CD1c-positive myeloid dendritic cell (primary cell): ENCODE measurements around the gene ECM1.

Source experiments
- DNase-seq: peaks from one replicate; pipeline ENCODE4 v3.0.0-alpha.2; 2016; ENCODE audit errors: extremely low spot score

The ECM1 gene

DNA sequence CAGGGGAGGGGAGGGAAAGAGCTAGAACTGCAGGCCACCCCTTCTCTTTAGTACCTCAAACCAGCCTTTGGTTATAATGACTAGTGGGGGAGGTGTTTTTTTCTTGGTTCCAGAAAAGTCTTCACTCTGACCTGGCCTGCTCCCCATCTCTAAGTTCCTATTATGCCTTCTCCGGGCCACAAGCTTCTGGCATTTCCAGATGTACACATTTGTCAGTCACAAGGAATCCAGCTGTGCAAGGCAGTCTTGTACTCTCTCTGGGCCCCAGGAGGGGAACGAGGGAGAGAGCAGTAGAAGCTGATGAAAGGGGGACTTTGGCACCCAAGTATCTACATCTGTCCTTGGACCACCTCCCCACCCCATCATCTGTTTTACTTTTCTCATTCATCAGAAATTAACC is 4.9 kb downstream of the ECM1 start:
- no peak for DNase-seq

GRCh38 chr1:150513351-150513791 is 5.5 kb downstream of the ECM1 start:
- no peak for DNase-seq

GRCh38 chr1:150514260-150514659 is 6.4 kb downstream of the ECM1 start:
- DNase-seq = no peak

GRCh38 chr1:150514913-150515327 is 7.0 kb downstream of the ECM1 start:
- no peak for DNase-seq

GRCh38 chr1:150515328-150516049 is 7.6 kb downstream of the ECM1 start, which contains the start of gene FALEC:
TSS of gene FALEC (plus strand) at chr1:150515752.
- DNase-seq = peak; percentile 98

- DNase-seq = no peak
These were observed 8.2 kb downstream of the ECM1 start for GRCh38 chr1:150516050-150516591.

- DNase-seq = no peak
These were observed 8.7 kb downstream of the ECM1 start for GRCh38 chr1:150516616-150517015.

DNA sequence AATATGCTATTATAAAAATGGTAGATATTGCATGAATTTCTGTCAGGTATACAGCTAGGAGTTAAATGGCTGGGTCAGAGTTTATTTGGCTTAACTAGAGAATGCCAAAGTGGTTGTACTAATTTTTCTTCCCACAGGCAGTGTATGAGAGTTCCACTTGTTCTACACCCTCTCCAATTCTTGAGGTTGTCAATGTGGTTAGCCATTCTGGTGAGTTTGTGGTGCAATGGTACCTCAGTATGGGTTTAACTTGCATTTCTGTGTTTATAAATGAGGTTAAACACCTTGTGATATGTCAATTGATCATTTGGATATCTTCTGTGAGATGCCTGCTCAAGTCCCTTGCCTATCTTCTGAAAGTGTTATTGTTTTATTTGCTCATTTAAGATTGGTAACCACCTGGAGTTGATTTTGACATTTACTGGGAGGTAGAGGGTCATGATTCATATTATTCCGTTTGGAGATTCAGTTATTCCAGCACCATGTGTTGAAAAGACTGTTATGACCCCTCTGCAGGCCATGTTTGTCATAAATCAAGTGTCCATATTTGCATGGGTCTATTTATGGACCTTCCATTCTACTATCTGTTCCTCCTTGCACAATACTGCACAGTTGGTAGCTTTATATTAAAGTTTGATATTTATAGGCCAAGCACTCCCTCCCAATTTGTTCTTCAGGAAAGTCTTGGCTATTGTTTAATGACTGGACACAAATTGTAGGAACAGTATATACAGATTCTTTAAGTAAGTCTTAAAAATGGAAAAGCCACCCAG is 13.5 kb downstream of the ECM1 start:
- no peak for DNase-seq

- DNase-seq = no peak
These were observed 17.4 kb downstream of the ECM1 start for GRCh38 chr1:150525348-150525747.

DNA sequence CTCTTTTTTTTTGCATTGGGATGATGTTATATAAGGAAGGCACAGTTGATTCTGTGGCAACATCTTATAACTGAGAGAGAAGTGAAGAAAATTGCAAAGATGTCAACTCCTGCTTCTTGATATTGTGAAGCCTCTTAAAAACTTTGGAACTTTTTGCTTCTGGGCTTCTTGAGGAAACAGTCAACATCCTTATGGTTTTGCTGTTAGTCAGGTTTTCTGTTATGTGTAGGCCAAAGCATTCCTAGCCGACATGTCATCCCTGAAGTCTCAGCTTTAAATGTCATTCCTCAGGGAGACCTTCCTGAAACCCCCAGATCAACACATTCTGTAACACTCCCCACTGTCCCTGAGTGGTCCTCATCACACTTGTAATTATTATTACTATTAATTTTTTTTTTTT is 20.3 kb downstream of the ECM1 start:
- DNase-seq = no peak

DNA sequence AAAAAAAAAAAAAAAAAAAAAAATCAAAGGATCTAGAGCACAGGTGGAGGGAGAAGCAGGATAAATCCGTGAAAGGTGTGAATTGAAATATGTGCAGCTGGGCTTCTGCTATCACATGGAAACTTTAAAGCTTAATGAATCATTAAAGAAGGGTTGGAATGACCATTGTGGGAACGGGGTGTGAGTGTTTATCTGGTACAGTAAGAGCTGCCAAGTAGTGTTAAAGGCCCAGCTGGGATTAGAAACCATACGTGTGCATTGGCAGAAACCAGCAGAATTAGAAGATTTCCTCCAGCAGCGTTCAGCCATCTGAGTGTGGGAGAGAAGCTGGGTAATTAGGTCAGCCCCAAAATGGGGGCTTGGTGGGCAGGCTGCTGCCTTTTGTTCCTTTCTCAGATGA is 21.1 kb downstream of the ECM1 start:
- no peak for DNase-seq

GRCh38 chr1:150530491-150531159 is 22.7 kb downstream of the ECM1 start:
- DNase-seq = no peak

- no peak for DNase-seq
These were observed 25.0 kb downstream of the ECM1 start for GRCh38 chr1:150532860-150533259.

GRCh38 chr1:150534002-150534401 is 26.1 kb downstream of the ECM1 start:
- no peak for DNase-seq

GRCh38 chr1:150535511-150536287 is 27.8 kb downstream of the ECM1 start:
- DNase-seq = no peak

DNA sequence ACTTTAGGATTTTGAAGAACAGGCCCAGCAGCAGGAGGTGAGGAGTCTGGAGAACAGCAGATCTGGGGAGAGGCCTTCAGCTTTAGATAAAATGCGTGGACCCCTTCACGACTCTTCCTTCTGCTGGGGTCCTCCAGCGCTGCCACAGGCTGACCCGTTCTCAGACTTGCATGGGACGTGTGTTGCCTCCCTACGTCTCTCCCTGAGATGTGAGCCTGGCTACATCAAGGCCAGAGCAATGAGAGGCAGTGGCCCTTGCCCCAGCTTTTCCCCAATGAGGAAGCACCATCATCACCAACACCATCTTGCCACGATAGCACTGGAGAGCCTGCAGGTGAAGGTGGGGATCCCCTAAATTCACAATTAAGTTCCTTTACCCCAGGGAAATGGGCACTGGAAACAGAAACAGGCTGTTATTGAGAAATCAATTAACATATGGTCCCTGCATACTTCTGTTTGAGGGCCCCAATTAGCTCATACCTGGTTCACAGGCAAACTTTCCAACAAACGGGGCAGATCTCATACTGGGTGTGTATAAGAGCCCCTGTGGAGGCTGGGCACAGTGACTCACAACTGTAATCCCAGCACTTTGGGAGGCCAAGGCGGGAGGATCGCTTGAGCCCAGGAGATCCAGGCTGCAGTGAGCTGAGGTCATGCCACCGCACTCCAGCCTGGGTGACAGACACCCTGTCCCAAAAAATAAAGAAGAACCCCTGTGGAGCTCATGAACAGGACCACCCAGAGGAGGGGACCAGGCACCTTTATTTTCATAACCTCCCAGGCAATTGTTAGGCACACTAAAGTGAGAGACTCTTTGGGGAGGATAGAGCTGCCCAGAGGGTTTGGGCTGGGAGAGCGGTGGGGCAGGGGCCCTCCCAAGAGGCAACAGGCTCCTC is 29.2 kb downstream of the ECM1 start:
- DNase-seq = no peak

DNA sequence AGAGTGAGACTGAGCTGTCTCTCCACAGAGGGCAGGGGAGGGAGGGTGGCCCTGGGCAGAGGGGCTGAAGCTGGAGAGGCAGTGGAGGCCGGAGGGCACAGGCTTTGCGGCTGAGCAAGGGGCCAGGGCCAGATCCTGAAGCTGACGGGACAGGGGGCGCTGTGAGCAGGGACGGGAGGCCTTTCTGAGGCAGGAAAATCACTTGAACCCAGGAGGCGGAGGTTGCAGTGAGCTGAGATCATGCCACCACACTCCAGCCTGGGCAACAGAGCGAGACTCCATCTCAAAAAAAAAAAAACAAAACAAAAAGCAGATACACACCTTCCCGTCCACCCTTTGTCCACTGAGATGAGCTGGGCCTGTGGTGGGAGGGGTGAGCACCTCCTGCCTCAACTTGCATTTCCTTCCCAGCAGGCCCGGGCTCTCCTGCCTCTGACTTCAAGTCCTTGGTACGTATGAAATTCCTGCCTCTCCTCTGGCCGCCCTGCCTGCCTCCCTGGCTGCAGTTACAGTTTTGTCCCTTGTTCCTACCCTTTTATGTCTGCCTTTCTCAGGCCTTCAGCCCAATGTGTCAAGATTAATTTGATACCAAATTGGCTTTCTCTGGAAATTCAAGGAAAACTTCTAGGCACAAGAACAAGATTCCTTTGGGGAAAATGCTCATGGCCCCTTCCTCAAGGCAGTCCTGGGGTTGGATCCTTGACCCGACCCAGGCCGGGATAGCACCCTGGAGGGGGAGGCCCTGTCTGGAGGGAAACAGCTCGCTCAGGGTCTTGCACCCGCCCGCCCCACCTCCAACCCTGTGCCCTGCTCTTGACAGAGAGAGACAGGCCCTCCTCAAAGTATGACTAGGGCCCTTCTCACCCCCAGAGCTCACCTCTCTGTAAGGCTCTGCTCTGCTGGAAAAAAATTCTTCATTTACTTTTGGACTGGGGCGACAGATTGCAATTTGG is 30.1 kb downstream of the ECM1 start:
- DNase-seq = no peak

- DNase-seq = no peak
These were observed 35.7 kb downstream of the ECM1 start for GRCh38 chr1:150543500-150544143.

GRCh38 chr1:150544204-150544603 is 36.3 kb downstream of the ECM1 start:
- DNase-seq = no peak
